ENCODE measurements around the gene DENND1B.
"Not testable (repeated sequence)": the region's sequence is repeated elsewhere in the genome, so short reads cannot be mapped to it uniquely, and the experiment has no call there.

DENND1B gene

DNA sequence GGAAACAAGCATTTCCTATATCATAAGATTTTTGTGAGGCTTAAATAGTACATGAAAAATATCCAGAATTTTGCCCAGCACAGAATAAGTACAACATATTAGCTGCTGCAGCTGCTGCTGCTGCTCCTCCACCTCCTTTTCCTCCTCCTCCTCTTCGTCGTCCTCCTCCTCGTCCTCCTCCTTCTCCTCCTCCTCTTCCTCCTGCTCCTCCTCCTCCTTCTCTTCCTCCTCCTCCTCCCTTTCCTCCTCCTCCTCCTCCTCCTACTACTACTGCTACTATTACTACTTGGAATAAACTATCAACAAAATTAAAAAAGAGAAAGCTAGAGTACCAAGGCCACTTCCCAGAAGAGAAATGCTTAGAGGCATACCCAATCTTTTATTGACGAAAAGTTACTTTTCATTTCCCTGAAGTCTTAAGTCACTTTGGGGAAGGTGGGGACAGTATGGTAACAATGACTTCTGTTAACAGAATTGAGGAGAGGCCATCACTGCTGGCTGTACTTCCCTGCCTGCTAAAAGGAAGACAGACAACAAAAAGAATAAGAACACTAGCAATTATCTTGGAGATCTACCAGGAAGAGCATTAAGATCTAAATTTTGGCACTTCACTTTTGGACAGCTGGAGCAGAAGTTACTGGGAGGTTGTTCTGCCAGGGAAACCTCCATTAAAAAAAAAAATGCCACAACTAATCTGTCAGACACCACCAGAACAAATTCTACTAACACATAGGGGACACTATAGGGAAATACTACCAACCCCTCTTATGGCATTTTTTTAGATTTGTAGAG lies 7.1 kb downstream of the DENND1B start:
- Histone ChIP-seq H3K4me3 (ENCODE audit: low read depth in 1 of 2, low read length in 2 of 2) (no peak overlapping the region), H3K9ac (ENCODE audit: low read length) (no peak overlapping the region), H3K27me3 (ENCODE audit: control insufficient read depth in 1 of 2, insufficient read depth in 2 of 2, low read length in 2 of 2) (no peaks in the 10 kb centered on the region), H3K27ac (ENCODE audit: low read depth, low read length) (no peak overlapping the region), H3K36me3 (ENCODE audit: insufficient read depth, low read length) (no peaks in the 10 kb centered on the region), H3K4me1 (ENCODE audit: insufficient read depth, low read length) (peaks cover 8% of the 10 kb centered on the region), H3K9me3 (ENCODE audit: low read length) (no peaks in the 10 kb centered on the region)

DNA sequence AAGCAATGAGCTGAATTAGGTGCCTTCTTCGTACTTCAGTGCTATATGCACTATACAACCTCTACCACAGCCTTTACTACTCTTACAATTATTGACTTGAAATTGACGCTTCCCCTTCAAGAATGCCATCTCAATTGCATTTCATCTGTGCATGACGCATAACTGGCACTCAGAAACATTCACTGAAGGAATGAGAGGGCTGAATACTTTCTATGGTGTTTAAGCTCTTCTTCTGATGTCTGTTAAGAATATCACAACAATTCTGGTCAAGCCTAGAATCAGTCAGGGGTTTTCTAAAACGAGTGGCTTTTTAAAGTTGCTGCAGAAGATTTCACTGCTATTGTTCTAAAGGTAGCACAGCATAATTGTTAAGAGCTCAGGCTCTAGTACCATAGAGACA lies 11.5 kb downstream of the DENND1B start:
- H3K4me3 ChIP-seq (ENCODE audit: low read depth in 1 of 2, low read length in 2 of 2) = no peak overlapping the region
- H3K36me3 ChIP-seq (ENCODE audit: insufficient read depth, low read length) = no peaks in the 10 kb centered on the region
- no peaks in the 10 kb centered on the region for H3K27me3 ChIP-seq (ENCODE audit: control insufficient read depth in 1 of 2, insufficient read depth in 2 of 2, low read length in 2 of 2)
- H3K9ac ChIP-seq (ENCODE audit: low read length) = no peak overlapping the region
- H3K9me3 ChIP-seq (ENCODE audit: low read length) = no peaks in the 10 kb centered on the region
- H3K4me1 ChIP-seq (ENCODE audit: insufficient read depth, low read length) = no peaks in the 10 kb centered on the region
- H3K27ac ChIP-seq (ENCODE audit: low read depth, low read length) = no peak overlapping the region

DNA sequence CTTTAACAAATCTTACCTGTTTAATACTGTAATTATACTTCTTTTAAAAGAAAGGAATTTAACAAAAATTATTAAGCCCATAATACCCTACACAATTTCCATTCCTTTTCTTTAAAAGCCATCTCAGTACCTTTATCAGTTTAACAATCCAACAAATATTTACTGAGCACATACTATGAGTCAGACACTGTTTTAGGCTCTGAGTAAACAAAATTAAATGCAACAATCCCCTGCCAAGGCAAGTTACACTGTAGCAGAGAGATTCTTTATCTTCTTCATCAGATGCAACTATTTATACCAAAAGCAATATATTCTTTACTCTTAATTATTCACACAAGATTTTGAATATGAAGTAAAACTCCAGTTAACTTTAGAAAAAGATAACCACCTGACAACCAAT lies 12.0 kb downstream of the DENND1B start:
- Histone ChIP-seq H3K27ac (ENCODE audit: low read depth, low read length) (no peak overlapping the region), H3K36me3 (ENCODE audit: insufficient read depth, low read length) (no peaks in the 10 kb centered on the region), H3K9me3 (ENCODE audit: low read length) (no peaks in the 10 kb centered on the region), H3K4me3 (ENCODE audit: low read depth in 1 of 2, low read length in 2 of 2) (no peak overlapping the region), H3K27me3 (ENCODE audit: control insufficient read depth in 1 of 2, insufficient read depth in 2 of 2, low read length in 2 of 2) (no peaks in the 10 kb centered on the region), H3K9ac (ENCODE audit: low read length) (no peak overlapping the region), H3K4me1 (ENCODE audit: insufficient read depth, low read length) (no peaks in the 10 kb centered on the region)

DNA sequence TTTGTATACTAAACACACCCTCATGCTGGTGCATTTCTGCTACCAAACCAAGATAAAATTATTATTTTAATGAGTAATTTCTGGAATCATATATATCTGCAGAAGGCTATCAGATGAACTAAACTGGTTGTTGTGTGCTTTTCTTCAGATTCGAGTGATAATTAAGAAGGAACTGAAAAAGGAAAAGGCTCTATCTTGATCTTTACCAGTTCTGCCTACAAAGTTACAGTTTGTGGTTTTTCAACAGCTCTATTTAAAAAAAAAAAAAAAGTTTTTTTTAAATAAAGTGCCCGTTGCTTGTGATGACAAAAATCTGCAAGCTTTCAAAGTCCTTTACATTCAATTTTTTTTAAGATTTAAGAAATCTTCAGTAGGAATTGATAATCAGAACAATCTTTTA lies 13.6 kb downstream of the DENND1B start:
- Histone ChIP-seq H3K27me3 (ENCODE audit: control insufficient read depth in 1 of 2, insufficient read depth in 2 of 2, low read length in 2 of 2) (no peaks in the 10 kb centered on the region), H3K9me3 (ENCODE audit: low read length) (no peaks in the 10 kb centered on the region), H3K9ac (ENCODE audit: low read length) (no peak overlapping the region), H3K36me3 (ENCODE audit: insufficient read depth, low read length) (no peaks in the 10 kb centered on the region), H3K4me3 (ENCODE audit: low read depth in 1 of 2, low read length in 2 of 2) (no peak overlapping the region), H3K27ac (ENCODE audit: low read depth, low read length) (no peak overlapping the region), H3K4me1 (ENCODE audit: insufficient read depth, low read length) (no peaks in the 10 kb centered on the region)

DNA sequence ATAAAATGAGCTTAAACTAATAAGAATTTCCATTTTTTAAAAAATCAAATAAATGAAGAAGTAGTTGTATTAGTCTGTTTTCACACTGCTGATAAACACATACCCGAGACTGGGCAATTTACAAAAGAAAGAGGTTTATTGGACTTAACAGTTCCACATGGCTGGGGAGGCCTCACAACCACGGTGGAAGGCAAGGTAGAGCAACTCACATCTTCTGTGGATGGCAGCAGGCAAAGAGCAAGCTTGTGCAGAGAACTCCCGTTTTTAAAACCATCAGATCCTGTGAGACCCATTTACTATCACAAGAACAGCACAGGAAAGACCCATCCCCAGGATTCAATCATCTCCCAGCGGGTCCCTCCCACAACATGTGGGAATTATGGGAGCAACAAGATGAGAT lies 19.7 kb downstream of the DENND1B start:
- not testable (repeated sequence) for H3K36me3 ChIP-seq (ENCODE audit: insufficient read depth, low read length); H3K4me3 ChIP-seq (ENCODE audit: low read depth in 1 of 2, low read length in 2 of 2); H3K27me3 ChIP-seq (ENCODE audit: control insufficient read depth in 1 of 2, insufficient read depth in 2 of 2, low read length in 2 of 2); H3K9me3 ChIP-seq (ENCODE audit: low read length); H3K4me1 ChIP-seq (ENCODE audit: insufficient read depth, low read length); H3K9ac ChIP-seq (ENCODE audit: low read length); H3K27ac ChIP-seq (ENCODE audit: low read depth, low read length)

DNA sequence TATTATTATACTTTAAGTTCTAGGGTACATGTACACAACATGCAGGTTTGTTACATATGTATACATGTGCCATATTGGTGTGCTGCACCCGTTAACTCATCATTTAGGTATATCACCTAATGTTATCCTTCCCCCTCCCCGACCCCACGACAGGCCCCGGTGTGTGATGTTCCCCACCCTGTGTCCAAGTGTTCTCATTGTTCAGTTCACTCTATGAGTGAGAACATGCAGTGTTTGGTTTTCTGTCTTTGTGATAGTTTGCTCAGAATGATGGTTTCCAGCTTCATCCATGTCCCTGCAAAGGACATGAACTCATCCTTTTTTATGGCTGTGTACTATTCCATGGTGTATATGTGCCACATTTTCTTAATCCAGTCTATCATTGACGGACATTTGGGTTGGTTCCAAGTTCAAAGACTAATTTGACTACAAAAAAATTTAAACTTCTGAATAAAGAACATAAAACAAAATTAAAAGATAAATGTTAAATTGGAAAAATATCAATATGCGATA lies 22.6 kb downstream of the DENND1B start:
- H3K27ac ChIP-seq (ENCODE audit: low read depth, low read length); H3K4me3 ChIP-seq (ENCODE audit: low read depth in 1 of 2, low read length in 2 of 2); H3K9ac ChIP-seq (ENCODE audit: low read length); H3K27me3 ChIP-seq (ENCODE audit: control insufficient read depth in 1 of 2, insufficient read depth in 2 of 2, low read length in 2 of 2); H3K9me3 ChIP-seq (ENCODE audit: low read length); H3K36me3 ChIP-seq (ENCODE audit: insufficient read depth, low read length); H3K4me1 ChIP-seq (ENCODE audit: insufficient read depth, low read length): not testable (repeated sequence)

DNA sequence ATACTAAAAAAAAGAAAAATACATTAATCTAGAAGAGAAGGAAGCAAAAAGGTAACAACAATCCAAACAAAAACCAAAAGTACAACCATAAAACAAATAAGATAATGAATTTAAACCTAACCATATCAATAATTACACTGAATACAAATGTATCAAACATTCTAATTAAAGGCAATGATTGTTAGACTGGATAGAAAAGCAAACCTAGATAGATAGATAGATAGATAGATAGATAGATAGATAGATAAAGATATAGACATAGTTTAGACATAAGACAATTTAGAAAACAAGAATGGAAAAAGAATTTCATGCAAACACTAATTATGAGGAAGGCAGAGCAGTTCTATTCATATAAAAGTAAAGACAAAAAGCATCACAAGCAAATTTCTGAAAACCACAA lies 24.9 kb downstream of the DENND1B start:
- Histone ChIP-seq H3K36me3 (ENCODE audit: insufficient read depth, low read length) (no peaks in the 10 kb centered on the region), H3K9ac (ENCODE audit: low read length) (no peak overlapping the region), H3K4me3 (ENCODE audit: low read depth in 1 of 2, low read length in 2 of 2) (no peak overlapping the region), H3K27me3 (ENCODE audit: control insufficient read depth in 1 of 2, insufficient read depth in 2 of 2, low read length in 2 of 2) (no peaks in the 10 kb centered on the region), H3K9me3 (ENCODE audit: low read length) (no peaks in the 10 kb centered on the region), H3K27ac (ENCODE audit: low read depth, low read length) (no peak overlapping the region), H3K4me1 (ENCODE audit: insufficient read depth, low read length) (no peaks in the 10 kb centered on the region)

DNA sequence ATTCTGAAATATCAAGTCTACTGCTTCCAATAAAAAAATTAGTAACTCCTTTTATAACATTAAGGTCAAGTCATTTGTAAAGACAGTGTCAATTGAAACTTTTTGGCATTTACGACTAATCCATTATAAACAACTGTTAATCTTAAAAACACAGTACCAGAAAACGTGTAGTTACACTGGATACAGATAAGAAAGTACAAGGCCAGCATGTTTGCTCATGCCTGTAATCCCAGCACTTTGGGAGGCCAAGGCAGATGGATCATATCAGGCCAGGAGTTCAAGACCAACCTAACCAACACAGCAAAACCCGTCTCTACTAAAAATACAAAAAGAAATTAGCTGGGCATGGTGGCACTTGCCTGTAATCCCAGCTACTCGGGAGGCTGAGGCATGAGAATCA lies 29.4 kb downstream of the DENND1B start:
- H3K9ac ChIP-seq (ENCODE audit: low read length) = no peak overlapping the region
- no peak overlapping the region for H3K27ac ChIP-seq (ENCODE audit: low read depth, low read length)
- no peaks in the 10 kb centered on the region for H3K36me3 ChIP-seq (ENCODE audit: insufficient read depth, low read length)
- H3K9me3 ChIP-seq (ENCODE audit: low read length) = no peaks in the 10 kb centered on the region
- no peaks in the 10 kb centered on the region for H3K27me3 ChIP-seq (ENCODE audit: control insufficient read depth in 1 of 2, insufficient read depth in 2 of 2, low read length in 2 of 2)
- H3K4me1 ChIP-seq (ENCODE audit: insufficient read depth, low read length) = no peaks in the 10 kb centered on the region
- no peak overlapping the region for H3K4me3 ChIP-seq (ENCODE audit: low read depth in 1 of 2, low read length in 2 of 2)

DNA sequence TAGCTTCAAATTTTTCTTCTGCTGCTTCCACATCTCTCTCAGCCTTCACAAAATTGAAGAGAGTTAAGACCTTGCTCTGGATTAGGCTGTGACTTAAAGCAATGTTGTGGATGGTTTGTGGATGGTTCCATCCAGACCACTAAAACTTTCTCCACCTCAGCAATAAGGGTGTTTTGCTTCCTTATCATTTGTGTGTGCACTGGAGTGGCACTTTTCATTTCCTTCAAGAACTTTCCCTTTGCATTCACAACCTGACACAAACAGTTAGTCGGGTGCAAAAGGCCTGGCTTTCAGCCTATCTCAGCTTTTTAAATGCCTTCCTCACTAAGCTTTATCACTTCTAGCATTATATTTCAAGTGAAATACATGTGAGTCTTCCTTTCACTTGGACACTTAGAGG lies 30.3 kb downstream of the DENND1B start:
- Histone ChIP-seq H3K27ac (ENCODE audit: low read depth, low read length) (no peak overlapping the region), H3K4me1 (ENCODE audit: insufficient read depth, low read length) (no peaks in the 10 kb centered on the region), H3K9me3 (ENCODE audit: low read length) (no peaks in the 10 kb centered on the region), H3K36me3 (ENCODE audit: insufficient read depth, low read length) (no peaks in the 10 kb centered on the region), H3K4me3 (ENCODE audit: low read depth in 1 of 2, low read length in 2 of 2) (no peak overlapping the region), H3K27me3 (ENCODE audit: control insufficient read depth in 1 of 2, insufficient read depth in 2 of 2, low read length in 2 of 2) (no peaks in the 10 kb centered on the region), H3K9ac (ENCODE audit: low read length) (no peak overlapping the region)

DNA sequence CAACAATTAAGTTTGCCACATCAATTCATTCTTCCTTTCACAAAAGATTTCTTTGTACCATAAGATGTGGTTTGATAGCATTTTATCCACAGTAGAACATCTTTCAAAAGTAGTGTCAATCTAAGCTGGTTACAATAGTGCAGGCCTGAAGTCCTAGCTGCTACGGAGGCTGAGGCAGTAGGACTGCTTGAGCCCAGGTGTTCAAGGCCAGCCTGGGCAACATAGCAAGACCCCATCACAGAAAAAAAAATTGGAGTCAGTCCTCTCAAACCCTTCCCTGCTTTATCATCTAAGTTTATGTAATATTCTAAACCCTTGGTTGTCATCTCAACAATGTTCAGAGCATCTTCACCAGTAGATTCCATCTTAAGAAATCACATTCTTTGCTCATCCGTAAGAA lies 31.7 kb downstream of the DENND1B start:
- Histone ChIP-seq H3K4me3 (ENCODE audit: low read depth in 1 of 2, low read length in 2 of 2) (no peak overlapping the region), H3K27ac (ENCODE audit: low read depth, low read length) (no peak overlapping the region), H3K4me1 (ENCODE audit: insufficient read depth, low read length) (peaks cover 6% of the 10 kb centered on the region)

DNA sequence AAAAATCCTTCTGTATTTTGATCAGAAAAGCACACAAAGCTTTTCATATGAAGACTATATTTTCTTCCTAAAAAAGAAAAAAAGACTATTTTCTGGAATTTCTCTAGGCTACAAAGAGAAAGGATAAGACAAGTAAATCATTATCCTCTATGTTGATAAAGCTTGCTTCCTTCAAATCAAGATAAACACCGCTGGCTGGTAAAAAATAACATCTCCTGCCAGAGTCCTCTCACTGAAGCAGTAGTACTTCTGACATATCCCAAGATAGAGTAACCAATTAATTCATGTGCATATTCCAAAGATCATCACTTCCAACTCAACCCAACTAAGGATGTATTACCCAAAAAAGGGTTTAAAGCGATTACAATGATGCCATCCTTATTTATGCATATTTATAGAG lies 34.3 kb downstream of the DENND1B start:
- Histone ChIP-seq H3K9me3 (ENCODE audit: low read length) (no peaks in the 10 kb centered on the region), H3K27me3 (ENCODE audit: control insufficient read depth in 1 of 2, insufficient read depth in 2 of 2, low read length in 2 of 2) (no peaks in the 10 kb centered on the region), H3K9ac (ENCODE audit: low read length) (no peak overlapping the region), H3K4me1 (ENCODE audit: insufficient read depth, low read length) (peaks cover 12% of the 10 kb centered on the region), H3K36me3 (ENCODE audit: insufficient read depth, low read length) (no peaks in the 10 kb centered on the region), H3K4me3 (ENCODE audit: low read depth in 1 of 2, low read length in 2 of 2) (no peak overlapping the region), H3K27ac (ENCODE audit: low read depth, low read length) (no peak overlapping the region)

More for the DNA sequence above, 31.7 kb downstream of the DENND1B start:
- no peak overlapping the region for H3K9ac ChIP-seq (ENCODE audit: low read length)
- no peaks in the 10 kb centered on the region for H3K9me3 ChIP-seq (ENCODE audit: low read length)
- H3K27me3 ChIP-seq (ENCODE audit: control insufficient read depth in 1 of 2, insufficient read depth in 2 of 2, low read length in 2 of 2) = no peaks in the 10 kb centered on the region
- no peaks in the 10 kb centered on the region for H3K36me3 ChIP-seq (ENCODE audit: insufficient read depth, low read length)

DNA sequence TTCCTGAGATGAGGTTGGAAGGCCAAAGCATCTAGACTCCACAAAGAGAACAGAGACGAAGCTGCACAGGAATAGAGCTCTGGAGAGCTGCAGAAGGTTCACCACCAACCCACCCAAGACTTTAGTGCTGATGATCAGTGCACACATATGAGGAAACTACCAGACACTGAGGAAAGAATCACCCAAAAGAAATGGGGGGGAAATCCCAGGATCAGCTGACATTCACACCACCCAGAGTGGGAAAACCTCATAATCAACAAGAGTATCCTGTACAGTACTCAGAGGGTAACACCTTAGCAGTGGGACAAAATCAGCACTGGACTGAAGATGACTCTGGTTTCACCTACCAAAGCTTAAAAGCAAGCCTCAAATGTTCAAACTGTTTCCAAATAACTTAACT lies 36.4 kb downstream of the DENND1B start:
- H3K27ac ChIP-seq (ENCODE audit: low read depth, low read length) = no peak overlapping the region
- no peaks in the 10 kb centered on the region for H3K36me3 ChIP-seq (ENCODE audit: insufficient read depth, low read length)
- no peaks in the 10 kb centered on the region for H3K27me3 ChIP-seq (ENCODE audit: control insufficient read depth in 1 of 2, insufficient read depth in 2 of 2, low read length in 2 of 2)
- H3K9ac ChIP-seq (ENCODE audit: low read length) = no peak overlapping the region
- no peak overlapping the region for H3K4me3 ChIP-seq (ENCODE audit: low read depth in 1 of 2, low read length in 2 of 2)
- H3K4me1 ChIP-seq (ENCODE audit: insufficient read depth, low read length) = peaks cover 12% of the 10 kb centered on the region
- H3K9me3 ChIP-seq (ENCODE audit: low read length) = no peaks in the 10 kb centered on the region
